ENCODE measurements around the gene CNTNAP5.

The CNTNAP5 gene

GRCh38 chr2:124678043-124678442 lies 653.0 kb downstream of the CNTNAP5 start:
- Histone ChIP-seq H3K36me3 (ENCODE audit: control insufficient read depth, insufficient read depth, low read length) (no peaks in the 10 kb centered on the region), H3K4me1 (ENCODE audit: control insufficient read depth, insufficient read depth, low read length) (no peaks in the 10 kb centered on the region), H3K9me3 (ENCODE audit: control insufficient read depth, insufficient read depth, low read length) (no peaks in the 10 kb centered on the region), H3K4me3 (ENCODE audit: low read depth, low read length) (no peak overlapping the region), H3K27me3 (ENCODE audit: control insufficient read depth, insufficient read depth, low read length) (no peaks in the 10 kb centered on the region), H3K9ac (ENCODE audit: low read depth, low read length) (no peak overlapping the region)

GRCh38 chr2:124683536-124684428 lies 658.7 kb downstream of the CNTNAP5 start:
- no peaks in the 10 kb centered on the region for H3K4me1 ChIP-seq (ENCODE audit: control insufficient read depth, insufficient read depth, low read length)
- H3K36me3 ChIP-seq (ENCODE audit: control insufficient read depth, insufficient read depth, low read length): no peaks in the 10 kb centered on the region
- H3K9ac ChIP-seq (ENCODE audit: low read depth, low read length): no peak overlapping the region
- no peak overlapping the region for H3K4me3 ChIP-seq (ENCODE audit: low read depth, low read length)
- H3K27me3 ChIP-seq (ENCODE audit: control insufficient read depth, insufficient read depth, low read length): no peaks in the 10 kb centered on the region
- no peaks in the 10 kb centered on the region for H3K9me3 ChIP-seq (ENCODE audit: control insufficient read depth, insufficient read depth, low read length)

DNA sequence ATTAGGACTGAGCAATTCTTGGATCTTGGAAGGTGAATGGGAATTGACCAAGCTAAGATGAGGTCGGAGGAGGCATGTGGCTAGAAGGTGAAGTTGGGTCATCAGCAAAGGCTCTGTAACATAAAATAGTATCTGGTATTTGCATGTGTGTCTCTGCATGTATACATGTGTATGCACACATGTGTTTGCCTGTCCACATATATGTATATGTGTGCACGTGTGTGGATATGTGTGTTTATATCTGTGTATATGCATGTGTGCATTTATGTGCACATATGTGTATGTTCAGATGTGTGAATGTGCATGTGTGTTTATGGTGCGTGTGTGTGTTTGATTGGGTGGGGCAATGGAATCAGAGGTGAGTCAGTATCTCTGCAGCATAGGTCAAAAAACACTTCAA lies 664.3 kb downstream of the CNTNAP5 start:
- H3K27me3 ChIP-seq (ENCODE audit: control insufficient read depth, insufficient read depth, low read length): no peaks in the 10 kb centered on the region
- H3K9me3 ChIP-seq (ENCODE audit: control insufficient read depth, insufficient read depth, low read length): no peaks in the 10 kb centered on the region
- H3K4me1 ChIP-seq (ENCODE audit: control insufficient read depth, insufficient read depth, low read length): no peaks in the 10 kb centered on the region
- no peak overlapping the region for H3K4me3 ChIP-seq (ENCODE audit: low read depth, low read length)
- H3K36me3 ChIP-seq (ENCODE audit: control insufficient read depth, insufficient read depth, low read length): no peaks in the 10 kb centered on the region
- no peak overlapping the region for H3K9ac ChIP-seq (ENCODE audit: low read depth, low read length)

DNA sequence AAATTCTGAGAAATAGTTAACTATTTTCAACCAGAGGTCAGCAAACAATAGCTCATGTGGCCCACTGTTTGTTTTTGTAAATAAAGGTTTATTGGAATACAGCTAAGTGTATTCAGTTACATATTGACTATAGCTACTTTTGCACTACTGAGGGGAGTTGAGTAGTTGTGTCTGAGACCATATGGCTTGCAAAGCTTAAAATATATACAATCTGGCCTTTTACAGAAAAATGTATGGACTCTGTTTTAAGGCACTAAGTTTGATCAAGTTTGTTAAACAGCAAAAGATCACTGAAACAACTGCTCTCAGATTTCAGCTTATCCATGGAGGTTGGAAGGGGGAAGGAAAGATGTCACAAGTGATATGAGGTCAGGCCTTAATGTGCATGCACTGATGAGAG lies 667.1 kb downstream of the CNTNAP5 start:
- no peak overlapping the region for H3K9ac ChIP-seq (ENCODE audit: low read depth, low read length)
- no peaks in the 10 kb centered on the region for H3K9me3 ChIP-seq (ENCODE audit: control insufficient read depth, insufficient read depth, low read length)
- no peaks in the 10 kb centered on the region for H3K27me3 ChIP-seq (ENCODE audit: control insufficient read depth, insufficient read depth, low read length)
- H3K36me3 ChIP-seq (ENCODE audit: control insufficient read depth, insufficient read depth, low read length): no peaks in the 10 kb centered on the region
- H3K4me3 ChIP-seq (ENCODE audit: low read depth, low read length): no peak overlapping the region
- H3K4me1 ChIP-seq (ENCODE audit: control insufficient read depth, insufficient read depth, low read length): no peaks in the 10 kb centered on the region

- Histone ChIP-seq H3K36me3 (ENCODE audit: control insufficient read depth, insufficient read depth, low read length) (no peaks in the 10 kb centered on the region), H3K4me3 (ENCODE audit: low read depth, low read length) (no peak overlapping the region), H3K4me1 (ENCODE audit: control insufficient read depth, insufficient read depth, low read length) (no peaks in the 10 kb centered on the region), H3K9ac (ENCODE audit: low read depth, low read length) (no peak overlapping the region), H3K27me3 (ENCODE audit: control insufficient read depth, insufficient read depth, low read length) (no peaks in the 10 kb centered on the region), H3K9me3 (ENCODE audit: control insufficient read depth, insufficient read depth, low read length) (no peaks in the 10 kb centered on the region)
Observed at GRCh38 chr2:124692707-124693106, 667.6 kb downstream of the CNTNAP5 start.

GRCh38 chr2:124693156-124693555 lies 668.1 kb downstream of the CNTNAP5 start:
- Histone ChIP-seq H3K4me3 (ENCODE audit: low read depth, low read length) (no peak overlapping the region), H3K27me3 (ENCODE audit: control insufficient read depth, insufficient read depth, low read length) (no peaks in the 10 kb centered on the region), H3K36me3 (ENCODE audit: control insufficient read depth, insufficient read depth, low read length) (no peaks in the 10 kb centered on the region), H3K9ac (ENCODE audit: low read depth, low read length) (no peak overlapping the region), H3K9me3 (ENCODE audit: control insufficient read depth, insufficient read depth, low read length) (no peaks in the 10 kb centered on the region), H3K4me1 (ENCODE audit: control insufficient read depth, insufficient read depth, low read length) (no peaks in the 10 kb centered on the region)

DNA sequence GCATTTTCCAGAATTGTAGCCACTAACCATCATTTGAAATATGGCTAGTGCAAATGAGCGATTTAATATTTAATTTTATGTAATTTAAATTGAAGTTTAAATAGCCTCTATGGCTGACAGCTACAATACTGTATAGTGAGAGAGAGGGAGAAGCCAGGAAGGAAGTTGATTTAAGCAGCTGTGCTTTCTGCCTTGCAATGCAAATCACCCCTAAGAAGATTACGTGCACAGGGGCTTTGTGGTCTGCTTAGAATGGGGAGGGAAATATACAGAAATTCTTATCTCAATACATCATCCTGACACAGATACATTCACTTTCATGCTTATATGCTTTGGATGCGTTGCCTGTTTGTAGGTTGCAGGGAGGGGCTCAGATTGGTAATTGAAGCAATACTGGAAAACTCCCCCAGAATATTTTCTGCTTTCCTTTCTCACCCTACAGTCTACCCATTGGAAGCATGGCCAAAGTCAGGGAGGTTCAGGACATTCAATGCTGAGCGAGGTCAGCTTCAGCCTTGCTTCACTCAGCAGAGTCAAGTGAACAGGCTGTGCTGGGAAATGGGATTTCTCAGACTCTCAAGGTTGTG lies 674.0 kb downstream of the CNTNAP5 start:
- H3K27me3 ChIP-seq (ENCODE audit: control insufficient read depth, insufficient read depth, low read length): no peaks in the 10 kb centered on the region
- H3K4me1 ChIP-seq (ENCODE audit: control insufficient read depth, insufficient read depth, low read length): no peaks in the 10 kb centered on the region
- H3K9ac ChIP-seq (ENCODE audit: low read depth, low read length): no peak overlapping the region
- H3K9me3 ChIP-seq (ENCODE audit: control insufficient read depth, insufficient read depth, low read length): no peaks in the 10 kb centered on the region
- no peak overlapping the region for H3K4me3 ChIP-seq (ENCODE audit: low read depth, low read length)
- no peaks in the 10 kb centered on the region for H3K36me3 ChIP-seq (ENCODE audit: control insufficient read depth, insufficient read depth, low read length)

- H3K36me3 ChIP-seq (ENCODE audit: control insufficient read depth, insufficient read depth, low read length): no peaks in the 10 kb centered on the region
- H3K9me3 ChIP-seq (ENCODE audit: control insufficient read depth, insufficient read depth, low read length): no peaks in the 10 kb centered on the region
- no peaks in the 10 kb centered on the region for H3K4me1 ChIP-seq (ENCODE audit: control insufficient read depth, insufficient read depth, low read length)
- no peak overlapping the region for H3K4me3 ChIP-seq (ENCODE audit: low read depth, low read length)
- no peaks in the 10 kb centered on the region for H3K27me3 ChIP-seq (ENCODE audit: control insufficient read depth, insufficient read depth, low read length)
- no peak overlapping the region for H3K9ac ChIP-seq (ENCODE audit: low read depth, low read length)
Observed at GRCh38 chr2:124702777-124703176, 677.7 kb downstream of the CNTNAP5 start.

- Histone ChIP-seq H3K4me3 (ENCODE audit: low read depth, low read length) (no peak overlapping the region), H3K27me3 (ENCODE audit: control insufficient read depth, insufficient read depth, low read length) (no peaks in the 10 kb centered on the region), H3K9ac (ENCODE audit: low read depth, low read length) (no peak overlapping the region), H3K36me3 (ENCODE audit: control insufficient read depth, insufficient read depth, low read length) (no peaks in the 10 kb centered on the region), H3K4me1 (ENCODE audit: control insufficient read depth, insufficient read depth, low read length) (no peaks in the 10 kb centered on the region), H3K9me3 (ENCODE audit: control insufficient read depth, insufficient read depth, low read length) (no peaks in the 10 kb centered on the region)
Observed at GRCh38 chr2:124704071-124704925, 679.2 kb downstream of the CNTNAP5 start.

DNA sequence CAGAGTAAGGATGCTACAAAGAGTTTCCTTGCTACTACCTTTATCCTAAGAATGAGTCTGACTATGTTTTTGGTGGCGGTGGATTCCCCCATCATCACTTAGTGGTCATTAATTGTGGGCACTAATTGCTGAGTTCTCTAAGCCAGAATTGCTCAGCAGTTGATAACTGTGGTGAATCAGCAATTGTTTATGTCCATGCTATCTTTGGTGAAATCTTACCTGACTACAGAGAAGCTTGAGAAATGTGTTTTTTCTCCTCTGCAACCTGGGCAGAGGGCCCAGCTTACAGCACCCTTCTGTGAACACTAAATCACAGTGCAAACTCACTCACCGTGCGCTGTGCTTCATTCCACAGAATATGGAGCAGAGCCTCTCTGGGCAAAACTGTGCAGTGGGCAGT lies 683.6 kb downstream of the CNTNAP5 start:
- H3K4me3 ChIP-seq (ENCODE audit: low read depth, low read length): no peak overlapping the region
- H3K36me3 ChIP-seq (ENCODE audit: control insufficient read depth, insufficient read depth, low read length): no peaks in the 10 kb centered on the region
- no peak overlapping the region for H3K9ac ChIP-seq (ENCODE audit: low read depth, low read length)
- no peaks in the 10 kb centered on the region for H3K4me1 ChIP-seq (ENCODE audit: control insufficient read depth, insufficient read depth, low read length)
- H3K27me3 ChIP-seq (ENCODE audit: control insufficient read depth, insufficient read depth, low read length): no peaks in the 10 kb centered on the region
- H3K9me3 ChIP-seq (ENCODE audit: control insufficient read depth, insufficient read depth, low read length): no peaks in the 10 kb centered on the region

DNA sequence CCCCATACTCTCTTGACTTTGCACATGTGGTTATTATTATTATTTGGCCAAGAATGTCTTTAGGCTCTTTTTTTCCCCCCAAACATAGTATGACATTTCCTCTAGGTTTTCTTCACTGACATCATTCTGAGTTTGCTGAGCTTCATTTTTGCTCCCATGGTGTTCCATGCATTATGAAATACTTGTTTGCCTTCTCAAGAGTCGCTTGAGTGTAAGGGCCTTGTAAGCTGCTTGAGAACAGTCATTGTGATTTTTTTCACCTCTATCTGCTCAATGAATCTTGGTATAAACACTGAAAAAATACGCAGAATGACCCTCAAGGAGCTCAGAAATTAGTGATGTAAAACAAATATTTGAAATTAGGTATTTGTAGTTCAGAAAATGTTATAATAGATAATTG lies 688.9 kb downstream of the CNTNAP5 start:
- Histone ChIP-seq H3K4me1 (ENCODE audit: control insufficient read depth, insufficient read depth, low read length) (no peaks in the 10 kb centered on the region), H3K27me3 (ENCODE audit: control insufficient read depth, insufficient read depth, low read length) (no peaks in the 10 kb centered on the region), H3K9me3 (ENCODE audit: control insufficient read depth, insufficient read depth, low read length) (no peaks in the 10 kb centered on the region), H3K36me3 (ENCODE audit: control insufficient read depth, insufficient read depth, low read length) (no peaks in the 10 kb centered on the region), H3K9ac (ENCODE audit: low read depth, low read length) (no peak overlapping the region), H3K4me3 (ENCODE audit: low read depth, low read length) (no peak overlapping the region)

Data from iPS-15b (cell line).